Pancreas (tissue), 10 donors: ENCODE results near the gene SMYD3. TPM values are rescaled to one million over a fixed set of nuclear protein-coding genes. Genes with fewer than 3 reads are reported as not detected.

Source experiments
- ATAC-seq, 4 donors: fragments of 200-7000 bp; cut with Tn5 transposase; one replicate each; pipeline versions ENCODE4 v1.8.0 to v1.9.1; 2020; ENCODE audit warnings: mild to moderate bottlenecking in 4 of 4, moderate library complexity in 4 of 4
- DNase-seq, 6 donors: peaks; one replicate each; pipeline ENCODE4 v3.0.0-alpha.2; 2020
- FAIRE-seq: peaks from 2 replicates; lab custom pipeline; 2012; peaks lifted over from hg19 to GRCh38; lab: Jason Lieb, UNC
- H3K27ac ChIP-seq, 4 donors: fragments of 200-600 bp; sonication (generic); 1 replicate in 3 of 4; 2 replicates in 1 of 4; pipeline versions ENCODE4 v1.5.0 to v1.8.0; 2020
- H3K27me3 ChIP-seq, 4 donors: fragments of 200-600 bp; one replicate each; pipeline ENCODE4 v1.8.0; 2021
- H3K36me3 ChIP-seq, 3 donors: fragments of 200-600 bp; sonication (generic) in 1 of 3; one replicate each; pipeline versions ENCODE4 v1.5.0 to v1.8.0; 2020 to 2021
- H3K4me1 ChIP-seq, 3 donors: fragments of 200-600 bp; one replicate each; pipeline ENCODE4 v1.8.0; 2021
- H3K4me3 ChIP-seq, 4 donors: fragments of 200-600 bp; sonication (generic) in 2 of 4; one replicate each; pipeline versions ENCODE4 v1.5.0 to v1.8.0; 2020 to 2021
- H3K9me3 ChIP-seq, 4 donors: fragments of 200-600 bp; one replicate each; pipeline ENCODE4 v1.8.0; 2021
- CTCF ChIP-seq, 4 donors: fragments of 200-600 bp; sonication (generic) in 3 of 4; IDR thresholded peaks; one replicate each; pipeline versions ENCODE4 v1.5.0 to v1.8.0; 2021; ENCODE audit warnings: antibody characterized with exemption in 4 of 4
- WGBS, 2 donors: extraction: QIAGEN DNeasy Blood & Tissue Kit; methylation state at CpG; one replicate each; pipeline ENCODE4 v1.1.7; 2013; 5-methylcytosine and 5-hydroxymethylcytosine counted together
- intact Hi-C, 3 donors: fragments of 100-400 bp; cut with DNase I; formaldehyde crosslinking; loops; one replicate each; pipeline versions ENCODE4 v1.11.1 to v1.14.2; 2022
- polyA plus RNA-seq, 2 donors: library from polyadenylated mRNA; stranded (reverse); fragments of 200-250 nt; gene quantifications; one replicate each; pipeline ENCODE4 v1.2.3, GENCODE V29; 2013
- total RNA-seq, 6 donors: library from RNA; stranded (reverse); fragmentation: NEBNext Ultra II Directional in 4 of 6; extraction: Animal tissue kit (Norgen Biotek cat#: 25700) in 4 of 6; gene quantifications; one replicate each; pipeline versions ENCODE4 v1.2.1 to v1.2.4, GENCODE V29; 2021 to 2023
- donor health status: healthy with polysubstance abuse.
- donor health status: DM: no; HTN: no; CAD: no; lungs with moderate emphysema.
- donor health status: DM: no; HTN: no; CAD: no.
- donor health status: control.
- donor health status: control.
- donor health status: Bipolar disorder and iron deficiency.
- donor health status: DM: yes; HTN: yes; CAD: no.
- donor health status: DM: no; HTN: no; CAD: no.
- donor health status: DM: no; HTN: no; CAD: no.
- donor health status: DM: yes; HTN: yes; CAD: no.

SMYD3 gene
- total and polyA plus RNA-seq, 8 donors: 4.6 to 10.5 (median 6.7) TPM

GRCh38 chr1:246383239-246383589 lies 123.9 kb downstream of the SMYD3 start:
- H3K36me3 ChIP-seq: no peaks in the 10 kb centered on the region
- no peak for DNase-seq
- TF ChIP-seq CTCF (IDR thresholded peaks at IDR 0.05): no peak
- WGBS, 2 donors: 81 to 92% methylated on average over 1 of the region's 1 CpG
- intact Hi-C loops: no loop called here
- H3K27me3 ChIP-seq: no peaks in the 10 kb centered on the region
- ATAC-seq: no peak
- no peak overlapping the region for H3K4me3 ChIP-seq
- no peak overlapping the region for H3K27ac ChIP-seq
- no peak for FAIRE-seq
- H3K9me3 ChIP-seq: no peaks in the 10 kb centered on the region
- no peaks in the 10 kb centered on the region for H3K4me1 ChIP-seq

GRCh38 chr1:246382589-246383238 lies 124.4 kb downstream of the SMYD3 start:
- intact Hi-C loops: no loop called here
- FAIRE-seq (no peak), DNase-seq (peak in 1 of 6 donors; percentile 34), ATAC-seq (no peak)
- Histone ChIP-seq H3K27ac (no peak overlapping the region), H3K36me3 (no peaks in the 10 kb centered on the region), H3K4me1 (no peaks in the 10 kb centered on the region), H3K9me3 (no peaks in the 10 kb centered on the region), H3K27me3 (no peaks in the 10 kb centered on the region), H3K4me3 (no peak overlapping the region)
- WGBS, 2 donors: 95 to 97% methylated on average over 3 of the region's 3 CpGs
- no peak for TF ChIP-seq CTCF (IDR thresholded peaks at IDR 0.05)

GRCh38 chr1:246381452-246381851 lies 125.6 kb downstream of the SMYD3 start:
- Histone ChIP-seq H3K36me3 (no peaks in the 10 kb centered on the region), H3K27me3 (no peaks in the 10 kb centered on the region), H3K9me3 (no peaks in the 10 kb centered on the region), H3K4me3 (no peak overlapping the region), H3K27ac (no peak overlapping the region), H3K4me1 (no peaks in the 10 kb centered on the region)
- DNase-seq: no peak
- no peak for ATAC-seq
- TF ChIP-seq CTCF (IDR thresholded peaks at IDR 0.05): no peak
- no peak for FAIRE-seq
- intact Hi-C loops: no loop called here
- 96 to 99% methylated on average over 5 of the region's 5 CpGs for WGBS, 2 donors

- no peak overlapping the region for H3K27ac ChIP-seq
- H3K27me3 ChIP-seq: no peaks in the 10 kb centered on the region
- no peak overlapping the region for H3K4me3 ChIP-seq
- intact Hi-C loops: no loop called here
- FAIRE-seq (no peak), DNase-seq (no peak), ATAC-seq (no peak)
- no peak for TF ChIP-seq CTCF (IDR thresholded peaks at IDR 0.05)
- H3K36me3 ChIP-seq: no peaks in the 10 kb centered on the region
- H3K9me3 ChIP-seq: no peaks in the 10 kb centered on the region
- no peaks in the 10 kb centered on the region for H3K4me1 ChIP-seq
- WGBS, 2 donors: 96 to 99% methylated on average over 5 of the region's 5 CpGs
These were observed 129.4 kb downstream of the SMYD3 start for GRCh38 chr1:246377625-246378153.

- Histone ChIP-seq H3K9me3 (no peaks in the 10 kb centered on the region), H3K27me3 (no peaks in the 10 kb centered on the region), H3K4me3 (no peak overlapping the region), H3K36me3 (no peaks in the 10 kb centered on the region), H3K27ac (no peak overlapping the region), H3K4me1 (no peaks in the 10 kb centered on the region)
- TF ChIP-seq CTCF (IDR thresholded peaks at IDR 0.05): no peak
- intact Hi-C loops: no loop called here
- 86 to 91% methylated on average over 6 of the region's 6 CpGs for WGBS, 2 donors
- ATAC-seq (no peak), DNase-seq (no peak), FAIRE-seq (no peak)
These were observed 133.1 kb downstream of the SMYD3 start for GRCh38 chr1:246373828-246374569.
